B cell (primary cell): ENCODE measurements around the gene MARS1. TPM values are rescaled to one million over a fixed set of nuclear protein-coding genes. Genes with fewer than 3 reads are reported as not detected.
"Not testable (repeated sequence)": the region's sequence is repeated elsewhere in the genome, so short reads cannot be mapped to it uniquely, and the experiment has no call there.

Source experiments
- ATAC-seq: fragments of 200-7000 bp; cut with Tn5 transposase; one replicate; pipeline ENCODE4 v1.10.0; 2021; ENCODE audit warnings: low read depth, mild to moderate bottlenecking, moderate number of reproducible peaks, moderate library complexity
- CTCF ChIA-PET: fragments of 350-600 bp; sonication (Branson Sonifier 250); formaldehyde crosslinking; loops from one replicate; lab custom pipeline; 2021; ENCODE audit warnings: antibody characterized with exemption, inconsistent platforms; lab: Charles Lee
- POLR2A ChIA-PET: fragments of 350-600 bp; sonication (Branson Sonifier 250); formaldehyde crosslinking; loops from one replicate; lab custom pipeline; 2021; ENCODE audit warnings: antibody characterized with exemption; lab: Charles Lee
- DNase-seq: peaks from one replicate; pipeline ENCODE4 v3.0.0; 2013
- H2AFZ ChIP-seq: 2 replicates; pipeline ENCODE4 v1.6.1; 2012; ENCODE audit warnings: mild to moderate bottlenecking, low read depth, low read length; ENCODE audit not compliant: insufficient read depth, poor library complexity, severe bottlenecking
- H3K27ac ChIP-seq, 2 donors: 1 replicate in 1 of 2; 2 replicates in 1 of 2; pipeline ENCODE4 v1.5.1; 2012 to 2013; ENCODE audit warnings: low read length in 2 of 2, mild to moderate bottlenecking in 2 of 2, moderate library complexity in 1 of 2
- H3K27me3 ChIP-seq, 4 experiments: fragments of 200-600 bp in 1 of 4; sonication (generic) in 1 of 4; replicated peaks in 1 of 4; 1 replicate in 2 of 4; 2 replicates in 2 of 4; pipeline versions ENCODE4 v1.6.1 to v1.7.0; 2013 to 2016; ENCODE audit warnings: low read length in 3 of 4, mild to moderate bottlenecking in 2 of 4, mixed read lengths in 1 of 4, moderate library complexity in 1 of 4; ENCODE audit not compliant: insufficient read depth in 4 of 4, control insufficient read depth in 3 of 4; ENCODE audit errors: control extremely low read depth in 1 of 4
- H3K36me3 ChIP-seq, 2 experiments: replicated peaks in 1 of 2; 1 replicate in 1 of 2; 2 replicates in 1 of 2; pipeline versions ENCODE4 v1.6.1 to v1.7.1; 2013; ENCODE audit warnings: low read length in 1 of 2; ENCODE audit not compliant: insufficient read depth in 2 of 2, control insufficient read depth in 1 of 2; ENCODE audit errors: control extremely low read depth in 1 of 2, extremely low read depth in 1 of 2
- H3K4me1 ChIP-seq, 2 donors: fragments of 200-600 bp in 1 of 2; sonication (generic) in 1 of 2; 1 replicate in 1 of 2; 2 replicates in 1 of 2; pipeline versions ENCODE4 v1.5.1 to v1.6.1; 2013 to 2017; ENCODE audit warnings: low read length in 2 of 2; ENCODE audit not compliant: control insufficient read depth in 2 of 2, insufficient read depth in 2 of 2
- H3K4me2 ChIP-seq: replicated peaks from 2 replicates; pipeline ENCODE3; 2012; ENCODE audit warnings: mild to moderate bottlenecking, low read depth, low read length; ENCODE audit not compliant: poor library complexity, severe bottlenecking
- H3K4me3 ChIP-seq, 5 experiments: fragments of 200-600 bp in 1 of 5; sonication (generic) in 1 of 5; 1 replicate in 3 of 5; 2 replicates in 2 of 5; pipeline versions ENCODE4 v1.5.1 to v1.7.0; 2011 to 2016; ENCODE audit warnings: low read length in 4 of 5, mild to moderate bottlenecking in 4 of 5, low read depth in 2 of 5, control low read depth in 1 of 5, moderate library complexity in 1 of 5; ENCODE audit not compliant: insufficient read depth in 1 of 5; ENCODE audit errors: control extremely low read depth in 1 of 5, extremely low read depth in 1 of 5
- H3K79me2 ChIP-seq: fragments of 200-600 bp; sonication (generic); one replicate; pipeline ENCODE4 v1.6.0; 2016; ENCODE audit warnings: low read length; ENCODE audit not compliant: control insufficient read depth, insufficient read depth
- H3K9ac ChIP-seq: fragments of 200-600 bp; sonication (generic); 2 replicates; pipeline ENCODE4 v1.6.1; 2017; ENCODE audit warnings: mild to moderate bottlenecking, low read length, moderate library complexity
- H3K9me3 ChIP-seq, 3 donors: one replicate each; pipeline versions ENCODE4 v1.6.1 to v1.7.1; 2013; ENCODE audit warnings: low read length in 2 of 3; ENCODE audit not compliant: control insufficient read depth in 2 of 3, insufficient read depth in 1 of 3; ENCODE audit errors: control extremely low read depth in 1 of 3
- H4K20me1 ChIP-seq: 2 replicates; pipeline ENCODE4 v1.6.0; 2012; ENCODE audit warnings: mild to moderate bottlenecking, low read length; ENCODE audit not compliant: insufficient read depth, control insufficient read depth, poor library complexity, severe bottlenecking
- H3K27ac Mint-ChIP-seq: one replicate; pipeline ENCODE4 v1.8.0; 2021; ENCODE audit warnings: mixed read lengths
- H3K27me3 Mint-ChIP-seq: one replicate; pipeline ENCODE4 v1.8.0; 2021; ENCODE audit warnings: mixed read lengths
- H3K4me1 Mint-ChIP-seq: one replicate; pipeline ENCODE4 v1.8.0; 2021; ENCODE audit warnings: mixed read lengths
- H3K4me3 Mint-ChIP-seq: one replicate; pipeline ENCODE4 v1.8.0; 2021; ENCODE audit warnings: mixed read lengths
- H3K9me3 Mint-ChIP-seq: one replicate; pipeline ENCODE4 v1.8.0; 2022; ENCODE audit warnings: mixed read lengths; ENCODE audit not compliant: insufficient read depth
- CTCF ChIP-seq: fragments of 200-600 bp; IDR thresholded peaks from one replicate; pipeline ENCODE4 v1.8.0; 2022; ENCODE audit warnings: antibody characterized with exemption, mild to moderate bottlenecking
- EZH2 ChIP-seq: IDR thresholded peaks from 2 replicates; pipeline ENCODE4 v1.6.1; 2012; ENCODE audit warnings: borderline replicate concordance, low read depth, mild to moderate bottlenecking, moderate library complexity, low read length; ENCODE audit not compliant: insufficient read depth, poor library complexity, severe bottlenecking
- WGBS: methylation state at CpG from one replicate; pipeline ENCODE4 v1.1.5; 2013; ENCODE audit warnings: missing lambda C conversion rate; ENCODE audit not compliant: insufficient coverage; 5-methylcytosine and 5-hydroxymethylcytosine counted together
- intact Hi-C: fragments of 100-400 bp; cut with micrococcal nuclease; formaldehyde crosslinking; loops from one replicate; pipeline ENCODE4 v1.10.0; 2022
- polyA plus RNA-seq: library from polyadenylated mRNA; depleted of rRNA; stranded (reverse); fragments of >200 nt; gene quantifications from 2 replicates; pipeline ENCODE4 v1.2.3, GENCODE V29; 2012
- total RNA-seq, 2 donors: library from RNA; stranded (reverse); fragments of 120-200 nt in 1 of 2; gene quantifications; 1 replicate in 1 of 2; 2 replicates in 1 of 2; pipeline versions ENCODE4 v1.2.3 to v1.2.4, GENCODE V29; 2013 to 2022

Gene MARS1
- total and polyA plus RNA-seq, 2 donors (not counting 1 experiment from before 2014, with no cell fraction given), result 158 to 193 TPM

- H3K9ac ChIP-seq, H3K4me3 ChIP-seq, H3K27me3 ChIP-seq, H3K9me3 ChIP-seq, H3K9me3 Mint-ChIP-seq, DNase-seq, H3K27ac Mint-ChIP-seq, H2AFZ ChIP-seq, CTCF ChIA-PET, H3K4me3 Mint-ChIP-seq, intact Hi-C loops, ATAC-seq, H3K27ac ChIP-seq, H3K27me3 Mint-ChIP-seq, H3K4me2 ChIP-seq: not testable (repeated sequence)
- peaks cover 27 to 73% of the 10 kb centered on the region in 2 experiments for H3K36me3 ChIP-seq
- POLR2A ChIA-PET, result interaction anchor here (0.5 to 0.7 kb wide), 3 partner anchors 9 to 90 kb away, joined by 3 to 5 read pairs (median 3); no protein-coding TSS in a partner anchor
- peaks cover 12% of the 10 kb centered on the region for H4K20me1 ChIP-seq
- peaks cover 15% of the 10 kb centered on the region for H3K4me1 Mint-ChIP-seq
- H3K79me2 ChIP-seq, result peaks cover 17% of the 10 kb centered on the region
- H3K4me1 ChIP-seq, result peaks cover 11 to 14% of the 10 kb centered on the region in 2 donors
- WGBS, result 94% methylated on average over 5 of the region's 9 CpGs
Measured at GRCh38 chr12:57514246-57514645, 26.4 kb downstream of the MARS1 start.

- no peak overlapping the region for H3K4me3 ChIP-seq
- no peak overlapping the region for H3K9ac ChIP-seq
- CTCF ChIA-PET, result interaction anchor here (1.2 kb wide), 1 partner anchor 54 kb away, joined by 3 read pairs; no protein-coding TSS in a partner anchor
- H3K27ac Mint-ChIP-seq, result no peak overlapping the region
- WGBS, result 92% methylated on average over 4 of the region's 9 CpGs
- peaks cover 22% of the 10 kb centered on the region for H3K79me2 ChIP-seq
- peaks cover 18% of the 10 kb centered on the region for H3K4me1 Mint-ChIP-seq
- DNase-seq (no peak), ATAC-seq (no peak)
- no peak overlapping the region for H2AFZ ChIP-seq
- TF ChIP-seq EZH2 (no peak), CTCF (no peak)
- no peaks in the 10 kb centered on the region for H3K9me3 ChIP-seq
- H3K4me3 Mint-ChIP-seq, result no peak overlapping the region
- no peak overlapping the region for H3K4me2 ChIP-seq
- no peaks in the 10 kb centered on the region for H3K27me3 Mint-ChIP-seq
- no peak overlapping the region for H3K27ac ChIP-seq
- H4K20me1 ChIP-seq, result peaks cover 19% of the 10 kb centered on the region
- intact Hi-C loops, result no loop called here
- no peaks in the 10 kb centered on the region for H3K9me3 Mint-ChIP-seq
- peaks cover 15 to 20% of the 10 kb centered on the region in 2 donors for H3K4me1 ChIP-seq
- no peaks in the 10 kb centered on the region for H3K27me3 ChIP-seq
- peaks cover 27 to 70% of the 10 kb centered on the region in 2 experiments for H3K36me3 ChIP-seq
- POLR2A ChIA-PET, result interaction anchor here (0.6 to 0.7 kb wide), 2 partner anchors 13 to 18 kb away, joined by 4 to 5 read pairs; no protein-coding TSS in a partner anchor
Measured at GRCh38 chr12:57514720-57515407, 27.0 kb downstream of the MARS1 start.
